ENCODE data around the gene HEBP1.
"Not testable (repeated sequence)": the region's sequence is repeated elsewhere in the genome, so short reads cannot be mapped to it uniquely, and the experiment has no call there.

The HEBP1 gene

GRCh38 chr12:12999959-13000615 is at the start of gene HEBP1:
Gene HEBP1 (minus strand): TSS chr12:13000265. CDS start chr12:13000114, 151 bp downstream.
- peak; percentile 96 for DNase-seq

- no peak for DNase-seq
Observed at GRCh38 chr12:13049816-13050215, 49.8 kb upstream of the HEBP1 start.

GRCh38 chr12:13046964-13047363 is 46.9 kb upstream of the HEBP1 start:
- DNase-seq, result no peak

- no peak for DNase-seq
Observed at GRCh38 chr12:13045816-13046215, 45.8 kb upstream of the HEBP1 start.

GRCh38 chr12:13044906-13045299 is 44.8 kb upstream of the HEBP1 start:
- no peak for DNase-seq

- DNase-seq, result peak; percentile 83
Observed at GRCh38 chr12:13044002-13044905, 44.2 kb upstream of the HEBP1 start, which contains the start of gene FAM234B. Gene FAM234B (plus strand): TSS chr12:13044381. CDS start chr12:13044404, 23 bp downstream.

GRCh38 chr12:13042666-13043230 is 42.7 kb upstream of the HEBP1 start:
- no peak for DNase-seq

- DNase-seq, result no peak
Observed at GRCh38 chr12:13041224-13041623, 41.2 kb upstream of the HEBP1 start.

- DNase-seq, result no peak
Observed at GRCh38 chr12:13039328-13039956, 39.4 kb upstream of the HEBP1 start.

GRCh38 chr12:13038491-13039161 is 38.6 kb upstream of the HEBP1 start:
- DNase-seq, result no peak

- DNase-seq, result no peak
Observed at GRCh38 chr12:13036881-13037280, 36.8 kb upstream of the HEBP1 start.

GRCh38 chr12:13035335-13035734 is 35.3 kb upstream of the HEBP1 start:
- DNase-seq, result not testable (repeated sequence)

GRCh38 chr12:13033476-13033875 is 33.4 kb upstream of the HEBP1 start:
- DNase-seq, result no peak

- no peak for DNase-seq
Observed at GRCh38 chr12:13032164-13032563, 32.1 kb upstream of the HEBP1 start.

GRCh38 chr12:13030541-13031291 is 30.7 kb upstream of the HEBP1 start:
- no peak for DNase-seq

GRCh38 chr12:13028825-13029570 is 28.9 kb upstream of the HEBP1 start:
- DNase-seq, result no peak

- no peak for DNase-seq
Observed at GRCh38 chr12:13027508-13027907, 27.4 kb upstream of the HEBP1 start.

GRCh38 chr12:13027032-13027431 is 27.0 kb upstream of the HEBP1 start:
- no peak for DNase-seq

GRCh38 chr12:13026286-13026685 is 26.2 kb upstream of the HEBP1 start:
- no peak for DNase-seq

GRCh38 chr12:13024531-13024916 is 24.5 kb upstream of the HEBP1 start:
- no peak for DNase-seq
